GM12878 (cell line): ENCODE results near the gene PPARD. TPM values are rescaled to one million over a fixed set of nuclear protein-coding genes. Genes with fewer than 3 reads are reported as not detected.

Experiments
- BACH1 ChIP-seq: fragments of 450-650 bp; IDR thresholded peaks from 2 replicates; pipeline ENCODE4 v1.6.1; 2017; ENCODE audit warnings: mild to moderate bottlenecking, borderline replicate concordance
- BCLAF1 ChIP-seq: fragments of 450-650 bp; IDR thresholded peaks from 2 replicates; pipeline ENCODE4 v1.6.1; 2017; ENCODE audit warnings: antibody characterized with exemption, mild to moderate bottlenecking, moderate library complexity
- ETV6 ChIP-seq, 2 experiments: fragments of 450-650 bp in 1 of 2; IDR thresholded peaks in 1 of 2; conservative IDR thresholded peaks in 1 of 2; 2 replicates each; pipeline ENCODE4 v1.6.1; 2014; ENCODE audit warnings: antibody characterized with exemption in 1 of 2, borderline replicate concordance in 1 of 2, low read depth in 1 of 2, mild to moderate bottlenecking in 1 of 2, moderate library complexity in 1 of 2
- EZH2 ChIP-seq: IDR thresholded peaks from 2 replicates; pipeline ENCODE4 v1.6.1; 2012; ENCODE audit warnings: low read depth, mild to moderate bottlenecking, control low read depth, inconsistent platforms, low read length, borderline replicate concordance; ENCODE audit not compliant: control insufficient read depth
- GABPA ChIP-seq: IDR thresholded peaks from 2 replicates; pipeline ENCODE4 v1.6.1; 2014; ENCODE audit warnings: antibody characterized with exemption, low read depth, mild to moderate bottlenecking, inconsistent platforms
- GATAD2B ChIP-seq: fragments of 450-650 bp; conservative IDR thresholded peaks from 2 replicates; pipeline ENCODE4 v1.6.1; 2017; ENCODE audit warnings: low read depth, mild to moderate bottlenecking, moderate library complexity
- JUND ChIP-seq: IDR thresholded peaks from 2 replicates; pipeline ENCODE4 v1.6.1; 2012; ENCODE audit warnings: low read depth, mild to moderate bottlenecking, low read length, improper control_type of control experiment, moderate library complexity
- MEF2B ChIP-seq: fragments of 450-650 bp; IDR thresholded peaks from 2 replicates; pipeline ENCODE4 v1.6.1; 2018; ENCODE audit warnings: mild to moderate bottlenecking, moderate library complexity; ENCODE audit not compliant: partially characterized antibody, poor library complexity, severe bottlenecking
- MTA2 ChIP-seq: fragments of 450-650 bp; IDR thresholded peaks from 2 replicates; pipeline ENCODE4 v1.6.1; 2016; ENCODE audit warnings: low read depth, mild to moderate bottlenecking, moderate library complexity
- NRF1 ChIP-seq: conservative IDR thresholded peaks from 2 replicates; pipeline ENCODE4 v1.6.1; 2011; ENCODE audit warnings: mild to moderate bottlenecking, low read depth, low read length, improper control_type of control experiment
- POLR2AphosphoS5 ChIP-seq: IDR thresholded peaks from 2 replicates; pipeline ENCODE4 v1.6.1; 2011; ENCODE audit warnings: mild to moderate bottlenecking, low read length, inconsistent platforms
- POU2F2 ChIP-seq: IDR thresholded peaks from 3 replicates; pipeline ENCODE4 v1.6.1; 2011; ENCODE audit warnings: low read depth, mild to moderate bottlenecking, low read length, borderline replicate concordance
- PRDM15 ChIP-seq: fragments of 450-650 bp; formaldehyde crosslinking; IDR thresholded peaks from 2 replicates; pipeline ENCODE4 v1.4.0; 2020; ENCODE audit warnings: mild to moderate bottlenecking, moderate library complexity
- RB1 ChIP-seq: fragments of 450-650 bp; formaldehyde crosslinking; IDR thresholded peaks from 2 replicates; pipeline ENCODE4 v1.6.1; 2017; ENCODE audit warnings: mild to moderate bottlenecking, borderline replicate concordance
- RELA ChIP-seq: fragments of 450-650 bp; IDR thresholded peaks from 2 replicates; pipeline ENCODE4 v1.8.0; 2014; ENCODE audit warnings: borderline replicate concordance; ENCODE audit not compliant: partially characterized antibody
- RELB ChIP-seq: fragments of 450-650 bp; IDR thresholded peaks from 2 replicates; pipeline ENCODE4 v1.6.1; 2017; ENCODE audit warnings: low read depth, mild to moderate bottlenecking, moderate library complexity
- YBX1 ChIP-seq: fragments of 450-650 bp; IDR thresholded peaks from 2 replicates; pipeline ENCODE4 v1.6.1; 2016; ENCODE audit warnings: antibody characterized with exemption
- ZZZ3 ChIP-seq: IDR thresholded peaks from 2 replicates; pipeline ENCODE4 v1.6.1; 2011; ENCODE audit warnings: low read depth; ENCODE audit not compliant: control insufficient read depth, insufficient read length
- polyA plus RNA-seq, 11 experiments: library from polyadenylated mRNA; depleted of rRNA in 4 of 11; unstranded in 6 of 11; stranded (reverse) in 5 of 11; fragments of >200 nt; fragmentation: Nextera tagmentation in 4 of 11; fragmentation: Illumina TruSeq in 1 of 11; extraction: Ambion mirVana in 4 of 11; extraction: Trizol in 1 of 11; gene quantifications; 1 replicate in 1 of 11; 2 replicates in 10 of 11; pipeline versions ENCODE4 v1.2.1 to v1.2.3, GENCODE V29; 2011 to 2016; ENCODE audit warnings: inconsistent platforms in 2 of 11, missing spikeins in 2 of 11, low read depth in 1 of 11
- total RNA-seq, 4 experiments: library from RNA; depleted of rRNA in 3 of 4; stranded (reverse); fragments of >200 nt in 3 of 4; fragmentation: Illumina TruSeq in 1 of 4; extraction: Trizol in 1 of 4; gene quantifications; 2 replicates each; pipeline versions ENCODE4 v1.2.1 to v1.2.3, GENCODE V29; 2013 to 2021
- TF ChIP-seq, protein P1 (sequence below): IDR thresholded peaks from 2 replicates; pipeline ENCODE4 v1.6.1; 2011; ENCODE audit warnings: borderline replicate concordance, low read depth, mild to moderate bottlenecking, moderate library complexity, low read length; ENCODE audit not compliant: insufficient read depth, poor library complexity, severe bottlenecking

PPARD gene
- total and polyA plus RNA-seq, 10 of the 15 experiments (the other 5 are each of a cell fraction or from before 2014, with no cell fraction given), result 0.05 to 12.6 (median 6.7) TPM

GRCh38 chr6:35368038-35368887 is 25.9 kb downstream of the PPARD start (continued):
- TF ChIP-seq POLR2AphosphoS5 (no peak), RELA (no peak), MTA2 (no peak), POU2F2 (no peak), BACH1 (no peak), RB1 (no peak), YBX1 (no peak), PRDM15 (CRISPR knock-in tag) (no peak), RELB (peak; percentile 57; the same call in 1 of the 2 replicates), ETV6 (conservative IDR thresholded peaks at IDR 0.05 in 1 of 2, IDR thresholded peaks at IDR 0.05 in 1 of 2; ENCODE audit: borderline replicate concordance in 1 of 2, low read depth in 1 of 2) (peak in 1 of 2 experiments; percentile 92; a peak in 2 of 4 replicates), EZH2 (no peak), JUND (no peak), MEF2B (peak; percentile 47), NRF1 (no peak), GATAD2B (no peak), ZZZ3 (no peak), GABPA (0 out of 2 replicates have a peak, but pooled peaks have one; percentile 31), BCLAF1 (no peak)
- TF ChIP-seq, protein P1, sequence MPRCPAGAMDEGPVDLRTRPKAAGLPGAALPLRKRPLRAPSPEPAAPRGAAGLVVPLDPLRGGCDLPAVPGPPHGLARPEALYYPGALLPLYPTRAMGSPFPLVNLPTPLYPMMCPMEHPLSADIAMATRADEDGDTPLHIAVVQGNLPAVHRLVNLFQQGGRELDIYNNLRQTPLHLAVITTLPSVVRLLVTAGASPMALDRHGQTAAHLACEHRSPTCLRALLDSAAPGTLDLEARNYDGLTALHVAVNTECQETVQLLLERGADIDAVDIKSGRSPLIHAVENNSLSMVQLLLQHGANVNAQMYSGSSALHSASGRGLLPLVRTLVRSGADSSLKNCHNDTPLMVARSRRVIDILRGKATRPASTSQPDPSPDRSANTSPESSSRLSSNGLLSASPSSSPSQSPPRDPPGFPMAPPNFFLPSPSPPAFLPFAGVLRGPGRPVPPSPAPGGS, result peak; percentile 54
